ENCODE data around the gene HIF3A. TPM values are rescaled to one million over a fixed set of nuclear protein-coding genes. Genes with fewer than 3 reads are reported as not detected.
A peak's percentile ranks its signal among the peaks of the same experiment; 100 is the strongest.

Gene HIF3A
- total and polyA plus RNA-seq, 2 of the 8 experiments (the other 6 are each of a cell fraction or from before 2014, with no cell fraction given): 38.6 to 38.8 TPM

DNA sequence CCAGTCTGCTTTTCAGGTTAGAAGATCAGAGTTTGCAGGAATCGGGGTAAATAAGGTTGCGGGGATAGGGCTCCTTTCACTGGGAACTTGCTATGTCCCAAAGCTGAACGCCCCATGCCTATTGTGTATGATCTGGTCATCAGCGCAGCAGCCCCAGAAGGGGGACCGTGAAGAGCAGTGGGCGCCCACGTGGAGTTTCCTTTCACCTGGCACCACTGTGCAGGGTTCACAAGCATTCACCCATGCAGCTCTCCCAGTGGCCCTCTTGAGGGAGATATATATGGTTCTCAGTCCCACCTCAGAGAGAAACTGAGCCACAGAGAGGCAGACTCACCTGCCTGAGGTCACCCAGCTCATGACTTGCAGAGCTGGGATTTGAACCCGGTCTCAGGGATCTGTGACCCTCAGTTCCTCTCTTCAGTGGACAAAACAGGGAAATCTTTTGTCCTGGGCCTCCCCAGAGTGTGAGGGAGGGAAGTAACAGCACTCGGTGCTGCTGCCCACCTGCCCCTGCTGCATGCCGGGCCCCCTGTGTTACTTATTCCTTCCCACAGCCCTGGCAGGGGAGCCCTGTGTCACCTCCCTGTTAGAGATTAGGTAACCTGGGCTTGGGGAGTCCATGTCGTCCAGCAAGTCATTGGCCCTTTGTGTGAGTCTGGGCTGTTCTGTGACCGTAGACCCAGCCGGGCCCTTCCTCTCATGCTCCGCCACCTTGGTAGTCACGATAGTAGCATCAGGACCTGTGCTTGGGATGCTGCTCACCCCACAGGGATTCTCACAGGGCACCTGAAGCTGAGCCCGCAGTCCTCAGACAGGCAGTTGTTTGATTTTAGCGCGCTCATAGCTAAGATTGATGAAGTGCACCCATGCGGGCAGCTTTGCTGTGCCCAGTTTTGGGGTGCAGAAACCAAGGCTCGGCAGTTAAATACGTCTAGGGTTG, 78.0 kb downstream of the HIF3A start:
- H3K79me1 ChIP-seq (ENCODE audit: low read depth, low read length): peaks cover 5% of the 10 kb centered on the region; the same call in 1 of the 2 replicates
- H2BK12ac ChIP-seq (ENCODE audit: low read depth, low read length): 0 out of 2 replicates have a peak overlapping the region, but pooled peaks have one; percentile 52
- no peaks in the 10 kb centered on the region for H3K9me3 ChIP-seq (ENCODE audit: insufficient read depth in 2 of 2, low read depth in 1 of 2, low read length in 1 of 2)
- H3K79me2 ChIP-seq (ENCODE audit: control insufficient read depth in 1 of 2, insufficient read depth in 2 of 2, low read length in 2 of 2): peaks cover 0 to 35% of the 10 kb centered on the region in 2 experiments; a peak in 2 of 4 replicates
- peak overlapping the region; percentile 29; the same call in 1 of the 2 replicates for H3K18ac ChIP-seq (ENCODE audit: extremely low read depth, low read length)
- H3K4me3 ChIP-seq (ENCODE audit: extremely low read depth in 1 of 4, insufficient read depth in 2 of 4, low read depth in 3 of 4, low read length in 4 of 4): no peak overlapping the region; a peak in 1 of 8 replicates
- H2AFZ ChIP-seq (ENCODE audit: low read length): no peak overlapping the region
- CTCF ChIA-PET (ENCODE audit: partially characterized antibody): interaction anchor here (1.0 to 7.5 kb wide), 6 partner anchors 16 to 94 kb away, joined by 3 to 58 read pairs (median 8); partner anchors contain the start of gene PPP5C
- WGBS, 2 experiments (ENCODE audit: extremely low coverage in 1 of 2, insufficient coverage in 1 of 2, insufficient read length in 1 of 2, insufficient replicate concordance in 2 of 2, low coverage in 1 of 2, low lambda C conversion rate in 2 of 2, missing lambda C conversion rate in 1 of 2): 86% methylated on average over 21 of the region's 21 CpGs; no CpG with 5 or more reads in 1 of the 2 experiments
- no peak overlapping the region; the same call in 1 of the 2 replicates for H2AK5ac ChIP-seq (ENCODE audit: low read depth, low read length)
- H3K4me2 ChIP-seq (ENCODE audit: insufficient read depth in 1 of 2, low read depth in 2 of 2, low read length in 2 of 2): peak overlapping the region; percentile 59 to 73
- peak overlapping the region; percentile 13 for H3K4ac ChIP-seq (replicated peaks; ENCODE audit: insufficient read length, low read depth, low read length)
- H2BK5ac ChIP-seq (ENCODE audit: low read depth, low read length): peak overlapping the region; percentile 98
- peak overlapping the region; percentile 84 for H3K27ac ChIP-seq (ENCODE audit: low read depth, low read length)
- no peak overlapping the region; the same call in 1 of the 2 replicates for H2BK15ac ChIP-seq (ENCODE audit: low read length)
- H3K14ac ChIP-seq (ENCODE audit: insufficient read length): no peak overlapping the region
- peak overlapping the region in 1 of 4 experiments; percentile 57; a peak in 1 of 7 replicates for H3K9ac ChIP-seq (replicated peaks in 1 of 4; ENCODE audit: extremely low read depth in 1 of 4, low read depth in 3 of 4, low read length in 3 of 4)
- H3K27me3 ChIP-seq (replicated peaks in 1 of 4; ENCODE audit: control insufficient read depth in 3 of 4, extremely low read depth in 1 of 4, insufficient read depth in 3 of 4, low read length in 3 of 4): no peaks in the 10 kb centered on the region
- no peak overlapping the region for H3K56ac ChIP-seq (replicated peaks; ENCODE audit: insufficient read length, low read depth, low read length)
- H4K91ac ChIP-seq (replicated peaks; ENCODE audit: insufficient read length, low read length): peak overlapping the region; percentile 98
- H4K20me1 ChIP-seq (replicated peaks in 1 of 2; ENCODE audit: control insufficient read depth in 1 of 2, insufficient read depth in 2 of 2, low read length in 2 of 2): peaks cover 3 to 8% of the 10 kb centered on the region in 2 experiments
- H3K4me1 ChIP-seq (replicated peaks in 1 of 4; ENCODE audit: control insufficient read depth in 3 of 4, insufficient read depth in 4 of 4, low read length in 3 of 4): peaks cover 14 to 30% (median 21%) of the 10 kb centered on the region in 4 experiments
- no peak overlapping the region for H4K5ac ChIP-seq (ENCODE audit: insufficient read length, low read depth, low read length)
- peaks cover 9 to 33% (median 24%) of the 10 kb centered on the region in 4 experiments for H3K36me3 ChIP-seq (ENCODE audit: control insufficient read depth in 2 of 4, insufficient read depth in 4 of 4, low read length in 3 of 4)
- POLR2A ChIA-PET (ENCODE audit: partially characterized antibody): interaction anchor here (0.6 to 1.0 kb wide), 2 partner anchors 115 to 1898 kb away, joined by 3 read pairs; no protein-coding TSS in a partner anchor
- TF ChIP-seq KDM1A (IDR thresholded peaks at IDR 0.05; ENCODE audit: borderline replicate concordance, low read length) (no peak), RXRA (IDR thresholded peaks at IDR 0.05; ENCODE audit: insufficient read depth, low read depth, low read length) (no peak), MAFK (IDR thresholded peaks at IDR 0.05; ENCODE audit: low read depth, low read length) (no peak)
- DNase-seq (ENCODE audit: low read depth in 1 of 2, low spot score in 2 of 2): no peak
- peak overlapping the region; percentile 45 for H2BK120ac ChIP-seq (replicated peaks; ENCODE audit: low read depth, low read length)
- no peaks in the 10 kb centered on the region for H3K23me2 ChIP-seq (ENCODE audit: low read depth, low read length)
- no peak overlapping the region for H3K23ac ChIP-seq (ENCODE audit: insufficient read length)
- peak overlapping the region; percentile 8; the same call in 1 of the 2 replicates for H4K8ac ChIP-seq (ENCODE audit: extremely low read depth, insufficient read depth, low read length)
- no peak for FAIRE-seq
- no peak overlapping the region for H2BK20ac ChIP-seq (ENCODE audit: low read length)

All from H1 (cell line).